ENCODE data around the gene CREBZF.
A peak's percentile ranks its signal among the peaks of the same experiment; 100 is the strongest.
"Not testable (repeated sequence)": the region's sequence is repeated elsewhere in the genome, so short reads cannot be mapped to it uniquely, and the experiment has no call there.

CREBZF gene

GRCh38 chr11:85656777-85657176 lies 8.2 kb downstream of the CREBZF start (continued):
- TF ChIP-seq ZNF639 (tag by site-specific recombination; IDR thresholded peaks at IDR 0.05) (no peak), ZNF692 (tag by site-specific recombination; IDR thresholded peaks at IDR 0.05) (no peak), ZNF747 (tag by site-specific recombination; IDR thresholded peaks at IDR 0.05) (no peak), KLF8 (tag by site-specific recombination; IDR thresholded peaks at IDR 0.05) (no peak), GLIS1 (tag by site-specific recombination; IDR thresholded peaks at IDR 0.05) (no peak), ZNF341 (tag by site-specific recombination; IDR thresholded peaks at IDR 0.05; ENCODE audit: low read depth) (no peak)

GRCh38 chr11:85654343-85654742 lies 10.6 kb downstream of the CREBZF start:
- CTCF ChIA-PET; H3K9me3 ChIP-seq (ENCODE audit: control insufficient read depth, insufficient read depth, low read depth, low read length); H3K4me1 ChIP-seq (ENCODE audit: control insufficient read depth, insufficient read depth, low read length); H3K4me3 ChIP-seq (ENCODE audit: low read depth, low read length); H3K27ac ChIP-seq (ENCODE audit: extremely low read depth, low read depth, low read length): not testable (repeated sequence)
- TF ChIP-seq ZNF664 (tag by site-specific recombination; IDR thresholded peaks at IDR 0.05) = peak; percentile 52
- POLR2A ChIA-PET = interaction anchor here (1.7 kb wide), 1 partner anchor 9 kb away, joined by 4 read pairs; no protein-coding TSS in a partner anchor
- peaks cover 11 to 70% of the 10 kb centered on the region in 2 experiments for H3K36me3 ChIP-seq (ENCODE audit: control insufficient read depth in 2 of 2, insufficient read depth in 1 of 2, low read length in 2 of 2)

- TF ChIP-seq PRDM6 (tag by site-specific recombination; IDR thresholded peaks at IDR 0.05) (0 out of 2 replicates have a peak, but pooled peaks have one; percentile 10), ZNF404 (tag by site-specific recombination; IDR thresholded peaks at IDR 0.05) (no peak)
- Histone ChIP-seq H3K27ac (ENCODE audit: extremely low read depth, low read depth, low read length) (no peak overlapping the region), H3K9me3 (ENCODE audit: control insufficient read depth, insufficient read depth, low read depth, low read length) (no peaks in the 10 kb centered on the region), H3K36me3 (ENCODE audit: control insufficient read depth in 2 of 2, insufficient read depth in 1 of 2, low read length in 2 of 2) (peaks cover 10 to 56% of the 10 kb centered on the region in 2 experiments), H3K4me1 (ENCODE audit: control insufficient read depth, insufficient read depth, low read length) (no peaks in the 10 kb centered on the region), H3K4me3 (ENCODE audit: low read depth, low read length) (no peak overlapping the region)
- ChIA-PET POLR2A (interaction anchor here (0.9 to 6.3 kb wide), 4 partner anchors 9 to 25 kb away, joined by 3 to 48 read pairs (median 4); partner anchors contain the start of genes DLG2 and TMEM126B), CTCF (interaction anchor here (0.8 to 1.6 kb wide), 2 partner anchors 57 to 72 kb away, joined by 3 read pairs; no protein-coding TSS in a partner anchor)
Measured at GRCh38 chr11:85652786-85653447, 12.0 kb downstream of the CREBZF start.

- Histone ChIP-seq H3K4me3 (ENCODE audit: low read depth, low read length) (no peak overlapping the region), H3K36me3 (ENCODE audit: control insufficient read depth in 2 of 2, insufficient read depth in 1 of 2, low read length in 2 of 2) (peaks cover 0 to 38% of the 10 kb centered on the region in 2 experiments; a peak in 2 of 3 replicates), H3K9me3 (ENCODE audit: control insufficient read depth, insufficient read depth, low read depth, low read length) (no peaks in the 10 kb centered on the region), H3K27ac (ENCODE audit: extremely low read depth, low read depth, low read length) (no peak overlapping the region), H3K4me1 (ENCODE audit: control insufficient read depth, insufficient read depth, low read length) (no peaks in the 10 kb centered on the region)
- POLR2A ChIA-PET = interaction anchor here (1.3 to 6.3 kb wide), 3 partner anchors 13 to 23 kb away, joined by 3 to 48 read pairs (median 4); partner anchors contain the start of genes DLG2 and TMEM126B
- CTCF ChIA-PET = no interaction called here
- TF ChIP-seq ZNF114 (tag by site-specific recombination; IDR thresholded peaks at IDR 0.05) (no peak), ZNF433 (tag by site-specific recombination; IDR thresholded peaks at IDR 0.05; ENCODE audit: low read depth) (no peak), ZNF600 (tag by site-specific recombination; IDR thresholded peaks at IDR 0.05) (no peak), ZNF146 (tag by site-specific recombination; IDR thresholded peaks at IDR 0.05) (no peak), KLF10 (tag by site-specific recombination; IDR thresholded peaks at IDR 0.05) (no peak), ZNF280C (tag by site-specific recombination; IDR thresholded peaks at IDR 0.05) (no peak), ZXDB (tag by site-specific recombination; IDR thresholded peaks at IDR 0.05) (no peak), ZNF549 (tag by site-specific recombination; IDR thresholded peaks at IDR 0.05) (no peak), PBX3 (CRISPR knock-in tag; IDR thresholded peaks at IDR 0.05) (no peak), GLI4 (tag by site-specific recombination; IDR thresholded peaks at IDR 0.05) (no peak)
Measured at GRCh38 chr11:85651118-85651517, 13.8 kb downstream of the CREBZF start.

All from HEK293 (cell line).